GM13977 (cell line): ENCODE measurements around the gene FHIT.

Experiments
- DNase-seq: peaks from one replicate; pipeline ENCODE4 v3.0.0; 2012; ENCODE audit warnings: low spot score
- in situ Hi-C: fragments of 300-500 bp; cut with MboI; formaldehyde crosslinking; loops from one replicate; pipeline ENCODE4 v1.12.0; 2022; ENCODE audit warnings: low sequenced_read_pairs, low pct_unique_long_range_greater_than_20kb, mixed read lengths, inconsistent platforms; ENCODE audit not compliant: unreplicated experiment
- TF ChIP-seq, protein P1 (sequence below): IDR thresholded peaks from 2 replicates; pipeline ENCODE4 v1.5.1; 2012; ENCODE audit warnings: mild to moderate bottlenecking, control low read depth; ENCODE audit not compliant: insufficient read depth; ENCODE audit errors: extremely low read depth, missing control alignments

The FHIT gene

GRCh38 chr3:61155701-61156292 lies 95.5 kb downstream of the FHIT start:
- no peak for DNase-seq
- in situ Hi-C loops: no loop called here
- TF ChIP-seq, protein P1, sequence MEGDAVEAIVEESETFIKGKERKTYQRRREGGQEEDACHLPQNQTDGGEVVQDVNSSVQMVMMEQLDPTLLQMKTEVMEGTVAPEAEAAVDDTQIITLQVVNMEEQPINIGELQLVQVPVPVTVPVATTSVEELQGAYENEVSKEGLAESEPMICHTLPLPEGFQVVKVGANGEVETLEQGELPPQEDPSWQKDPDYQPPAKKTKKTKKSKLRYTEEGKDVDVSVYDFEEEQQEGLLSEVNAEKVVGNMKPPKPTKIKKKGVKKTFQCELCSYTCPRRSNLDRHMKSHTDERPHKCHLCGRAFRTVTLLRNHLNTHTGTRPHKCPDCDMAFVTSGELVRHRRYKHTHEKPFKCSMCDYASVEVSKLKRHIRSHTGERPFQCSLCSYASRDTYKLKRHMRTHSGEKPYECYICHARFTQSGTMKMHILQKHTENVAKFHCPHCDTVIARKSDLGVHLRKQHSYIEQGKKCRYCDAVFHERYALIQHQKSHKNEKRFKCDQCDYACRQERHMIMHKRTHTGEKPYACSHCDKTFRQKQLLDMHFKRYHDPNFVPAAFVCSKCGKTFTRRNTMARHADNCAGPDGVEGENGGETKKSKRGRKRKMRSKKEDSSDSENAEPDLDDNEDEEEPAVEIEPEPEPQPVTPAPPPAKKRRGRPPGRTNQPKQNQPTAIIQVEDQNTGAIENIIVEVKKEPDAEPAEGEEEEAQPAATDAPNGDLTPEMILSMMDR: no peak

- DNase-seq: no peak
- in situ Hi-C loops: no loop called here
- TF ChIP-seq, protein P1: no peak
Measured at GRCh38 chr3:61154457-61155198, 96.6 kb downstream of the FHIT start.

GRCh38 chr3:61152071-61152470 lies 99.2 kb downstream of the FHIT start:
- TF ChIP-seq, protein P1: no peak
- in situ Hi-C loops: no loop called here
- DNase-seq: no peak

GRCh38 chr3:61149236-61149635 lies 102.0 kb downstream of the FHIT start:
- TF ChIP-seq, protein P1: no peak
- in situ Hi-C loops: no loop called here
- DNase-seq: no peak

DNA sequence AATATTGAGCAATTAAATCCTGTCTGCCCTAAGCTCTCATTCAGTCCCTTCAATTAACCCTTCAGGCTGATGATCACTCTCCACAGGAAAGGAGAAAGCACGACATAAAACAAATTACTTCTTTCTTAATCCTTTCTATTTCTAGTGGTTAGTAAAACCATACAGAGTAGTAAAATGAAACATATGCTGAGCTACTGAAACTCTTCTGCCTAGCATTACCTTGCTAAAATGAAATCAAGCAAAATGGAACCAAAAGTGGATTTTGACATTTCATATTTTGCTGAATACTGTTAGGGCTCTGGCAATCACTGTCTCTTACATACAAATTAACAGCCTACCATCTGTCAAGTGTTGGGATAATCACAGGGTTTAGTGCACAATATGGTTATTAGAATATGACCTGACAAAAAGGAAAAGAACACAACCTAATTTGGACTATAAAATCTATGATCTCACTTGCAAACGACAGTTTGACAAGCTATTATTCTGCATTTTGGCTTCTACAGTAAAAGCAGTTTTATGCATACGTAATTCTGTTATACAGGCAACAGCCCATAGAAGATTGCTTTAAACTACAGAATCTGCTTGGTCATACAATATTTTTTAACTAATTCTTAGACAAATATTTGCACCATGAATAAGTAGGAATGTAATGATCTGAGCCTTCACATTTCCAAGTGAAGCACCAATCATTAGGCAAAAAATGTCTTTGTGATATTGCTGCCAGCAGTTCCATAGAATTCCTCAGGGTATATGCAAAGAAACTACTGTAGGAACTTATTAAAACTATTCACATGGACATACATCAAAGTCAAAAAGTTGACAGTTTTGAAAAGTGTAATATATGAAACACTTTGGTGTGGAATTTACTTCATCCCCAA lies 105.0 kb downstream of the FHIT start:
- in situ Hi-C loops: no loop called here
- no peak for DNase-seq
- TF ChIP-seq, protein P1: no peak

DNA sequence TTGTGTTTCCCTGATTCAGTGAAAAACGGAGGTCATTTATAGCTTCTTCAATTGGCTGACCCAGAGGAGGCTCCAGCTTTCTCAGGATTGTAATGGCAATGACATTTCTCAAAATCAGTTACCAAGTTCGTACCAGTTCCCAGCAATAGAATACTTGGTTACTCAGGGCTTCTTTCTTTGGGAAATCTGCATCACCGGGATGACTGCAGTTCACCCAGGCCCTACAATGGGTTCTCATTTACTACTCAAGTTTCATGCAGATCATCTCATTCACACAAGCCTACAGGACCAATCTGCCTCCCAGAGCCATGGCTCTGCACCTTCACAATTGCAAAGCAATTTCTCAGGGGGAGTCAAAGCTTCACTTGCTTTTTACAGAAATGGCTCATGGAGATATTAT lies 109.6 kb downstream of the FHIT start:
- TF ChIP-seq, protein P1: no peak
- DNase-seq: no peak
- in situ Hi-C loops: no loop called here
